HG02884 (cell line): ENCODE data around the gene MAD1L1.
"Not testable (repeated sequence)": the region's sequence is repeated elsewhere in the genome, so short reads cannot be mapped to it uniquely, and the experiment has no call there.

ENCODE experiments used
- ATAC-seq: cut with Tn5 transposase; IDR thresholded peaks from one replicate; pipeline ENCODE4 v1.9.1; 2021; ENCODE audit warnings: mild to moderate bottlenecking, moderate library complexity; ENCODE audit not compliant: unreplicated experiment

MAD1L1 gene

GRCh38 chr7:2075811-2076210, 156.9 kb downstream of the MAD1L1 start:
- no peak for ATAC-seq

GRCh38 chr7:2074691-2075090, 158.1 kb downstream of the MAD1L1 start:
- ATAC-seq: no peak

GRCh38 chr7:2072798-2073197, 159.9 kb downstream of the MAD1L1 start:
- no peak for ATAC-seq

- peak; percentile 91 for ATAC-seq
Measured at GRCh38 chr7:2072042-2072441, 160.7 kb downstream of the MAD1L1 start.

GRCh38 chr7:2071133-2071832, 161.5 kb downstream of the MAD1L1 start:
- ATAC-seq: no peak

- no peak for ATAC-seq
Measured at GRCh38 chr7:2070151-2070763, 162.5 kb downstream of the MAD1L1 start.

GRCh38 chr7:2069472-2069860, 163.3 kb downstream of the MAD1L1 start:
- no peak for ATAC-seq

GRCh38 chr7:2068693-2069471, 163.9 kb downstream of the MAD1L1 start:
- ATAC-seq: no peak

GRCh38 chr7:2066251-2066919, 166.4 kb downstream of the MAD1L1 start:
- no peak for ATAC-seq

GRCh38 chr7:2065528-2065927, 167.2 kb downstream of the MAD1L1 start:
- no peak for ATAC-seq

GRCh38 chr7:2063563-2064260, 169.0 kb downstream of the MAD1L1 start:
- no peak for ATAC-seq

- ATAC-seq: no peak
Measured at GRCh38 chr7:2062648-2063047, 170.1 kb downstream of the MAD1L1 start.

GRCh38 chr7:2060701-2061100, 172.0 kb downstream of the MAD1L1 start:
- no peak for ATAC-seq

GRCh38 chr7:2059964-2060700, 172.6 kb downstream of the MAD1L1 start:
- ATAC-seq: no peak

GRCh38 chr7:2058246-2058645, 174.5 kb downstream of the MAD1L1 start:
- ATAC-seq: not testable (repeated sequence)

- ATAC-seq: no peak
Measured at GRCh38 chr7:2055956-2056355, 176.8 kb downstream of the MAD1L1 start.

GRCh38 chr7:2054927-2055326, 177.8 kb downstream of the MAD1L1 start:
- ATAC-seq: no peak

- ATAC-seq: no peak
Measured at GRCh38 chr7:2053395-2053794, 179.3 kb downstream of the MAD1L1 start.

GRCh38 chr7:2052657-2053048, 180.1 kb downstream of the MAD1L1 start:
- ATAC-seq: no peak
